H1 (cell line): Measurements from ENCODE around the gene ZNF681. TPM values are rescaled to one million over a fixed set of nuclear protein-coding genes. Genes with fewer than 3 reads are reported as not detected.

ENCODE experiments used
- CTCF ChIA-PET: fragments of 300-600 bp; sonication (Branson Sonifier 250); formaldehyde crosslinking; loops from one replicate; lab custom pipeline; 2021; ENCODE audit not compliant: partially characterized antibody; lab: Charles Lee
- POLR2A ChIA-PET: fragments of 300-600 bp; sonication (Branson Sonifier 250); formaldehyde crosslinking; loops from one replicate; lab custom pipeline; 2021; ENCODE audit warnings: inconsistent platforms; ENCODE audit not compliant: partially characterized antibody; lab: Charles Lee
- DNase-seq, 2 experiments: peaks; one replicate each; pipeline versions ENCODE4 v3.0.0 to v3.0.0-alpha.2; 2010 to 2022; ENCODE audit warnings: low spot score in 2 of 2, low read depth in 1 of 2, mixed read lengths in 1 of 2
- FAIRE-seq: peaks from 2 replicates; lab custom pipeline; 2011; peaks lifted over from hg19 to GRCh38; lab: Jason Lieb, UNC
- H2AFZ ChIP-seq: 2 replicates; pipeline ENCODE4 v1.8.1; 2012; ENCODE audit warnings: low read length, inconsistent platforms
- H2AK5ac ChIP-seq: 2 replicates; pipeline ENCODE4 v1.6.1; 2013; ENCODE audit warnings: low read depth, low read length
- H2BK120ac ChIP-seq: replicated peaks from 2 replicates; pipeline ENCODE3; 2013; ENCODE audit warnings: low read depth, low read length, inconsistent platforms
- H2BK12ac ChIP-seq: 2 replicates; pipeline ENCODE4 v1.6.1; 2013; ENCODE audit warnings: low read depth, low read length
- H2BK15ac ChIP-seq: 2 replicates; pipeline ENCODE4 v1.6.1; 2013; ENCODE audit warnings: low read length
- H2BK20ac ChIP-seq: 2 replicates; pipeline ENCODE4 v1.6.1; 2013; ENCODE audit warnings: low read length
- H2BK5ac ChIP-seq: 2 replicates; pipeline ENCODE4 v1.6.1; 2013; ENCODE audit warnings: low read depth, low read length
- H3K14ac ChIP-seq: 2 replicates; pipeline ENCODE4 v1.6.1; 2013; ENCODE audit warnings: inconsistent platforms; ENCODE audit not compliant: insufficient read length
- H3K18ac ChIP-seq: 2 replicates; pipeline ENCODE4 v1.6.1; 2013; ENCODE audit warnings: low read length; ENCODE audit errors: extremely low read depth
- H3K23ac ChIP-seq: 2 replicates; pipeline ENCODE4 v1.6.1; 2013; ENCODE audit warnings: inconsistent platforms; ENCODE audit not compliant: insufficient read length
- H3K23me2 ChIP-seq: 2 replicates; pipeline ENCODE4 v1.6.1; 2013; ENCODE audit warnings: low read depth, low read length
- H3K27ac ChIP-seq: 2 replicates; pipeline ENCODE4 v1.6.1; 2011; ENCODE audit warnings: low read depth, low read length, inconsistent platforms
- H3K27me3 ChIP-seq, 4 experiments: replicated peaks in 1 of 4; 1 replicate in 1 of 4; 2 replicates in 3 of 4; pipeline versions ENCODE4 v1.6.1 to v1.8.1; 2011 to 2013; ENCODE audit warnings: low read length in 3 of 4, mild to moderate bottlenecking in 3 of 4, inconsistent platforms in 2 of 4, mixed read lengths in 2 of 4, moderate library complexity in 1 of 4; ENCODE audit not compliant: control insufficient read depth in 3 of 4, insufficient read depth in 3 of 4; ENCODE audit errors: extremely low read depth in 1 of 4
- H3K36me3 ChIP-seq, 4 experiments: 2 replicates each; pipeline versions ENCODE4 v1.6.1 to v1.8.1; 2011 to 2013; ENCODE audit warnings: mild to moderate bottlenecking in 4 of 4, low read length in 3 of 4, moderate library complexity in 2 of 4, control low read depth in 1 of 4, inconsistent platforms in 1 of 4; ENCODE audit not compliant: insufficient read depth in 4 of 4, control insufficient read depth in 2 of 4
- H3K4ac ChIP-seq: replicated peaks from 2 replicates; pipeline ENCODE3; 2013; ENCODE audit warnings: low read length, low read depth, mixed read lengths, inconsistent platforms; ENCODE audit not compliant: insufficient read length
- H3K4me1 ChIP-seq, 4 experiments: replicated peaks in 1 of 4; 1 replicate in 1 of 4; 2 replicates in 3 of 4; pipeline versions ENCODE4 v1.6.1 to v1.8.1; 2011 to 2013; ENCODE audit warnings: low read length in 3 of 4, inconsistent platforms in 2 of 4, mixed read lengths in 1 of 4; ENCODE audit not compliant: insufficient read depth in 4 of 4, control insufficient read depth in 3 of 4
- H3K4me2 ChIP-seq, 2 experiments: 2 replicates each; pipeline versions ENCODE4 v1.6.1 to v1.8.1; 2011 to 2013; ENCODE audit warnings: low read depth in 2 of 2, low read length in 2 of 2, control low read depth in 1 of 2, inconsistent platforms in 1 of 2, mild to moderate bottlenecking in 1 of 2; ENCODE audit not compliant: insufficient read depth in 1 of 2
- H3K4me3 ChIP-seq, 4 experiments: fragments of 200-600, 300-600 bp in 1 of 4; sonication (generic), shearing (Covaris generic), sonication (Bioruptor Twin) in 1 of 4; 2 replicates each; pipeline versions ENCODE4 v1.5.1 to v1.8.1; 2011 to 2016; ENCODE audit warnings: low read length in 4 of 4, low read depth in 3 of 4, control low read depth in 2 of 4, inconsistent platforms in 2 of 4, mild to moderate bottlenecking in 2 of 4, mixed read lengths in 1 of 4, moderate library complexity in 1 of 4; ENCODE audit not compliant: insufficient read depth in 2 of 4; ENCODE audit errors: extremely low read depth in 1 of 4
- H3K56ac ChIP-seq: replicated peaks from 2 replicates; pipeline ENCODE3; 2013; ENCODE audit warnings: low read depth, mild to moderate bottlenecking, mixed read lengths, low read length, inconsistent platforms; ENCODE audit not compliant: insufficient read length
- H3K79me1 ChIP-seq: 2 replicates; pipeline ENCODE4 v1.6.1; 2013; ENCODE audit warnings: low read depth, low read length, control low read depth
- H3K79me2 ChIP-seq, 2 experiments: 2 replicates each; pipeline versions ENCODE4 v1.6.1 to v1.8.1; 2012 to 2013; ENCODE audit warnings: low read length in 2 of 2, mild to moderate bottlenecking in 2 of 2, inconsistent platforms in 1 of 2; ENCODE audit not compliant: insufficient read depth in 2 of 2, control insufficient read depth in 1 of 2
- H3K9ac ChIP-seq, 4 experiments: replicated peaks in 1 of 4; 1 replicate in 1 of 4; 2 replicates in 3 of 4; pipeline versions ENCODE4 v1.6.1 to v1.8.1; 2011 to 2013; ENCODE audit warnings: low read depth in 3 of 4, low read length in 3 of 4, control low read depth in 2 of 4, mild to moderate bottlenecking in 2 of 4, moderate library complexity in 2 of 4, inconsistent platforms in 1 of 4; ENCODE audit errors: extremely low read depth in 1 of 4
- H3K9me3 ChIP-seq, 2 experiments: 2 replicates each; pipeline versions ENCODE4 v1.6.1 to v1.8.1; 2012 to 2013; ENCODE audit warnings: mild to moderate bottlenecking in 2 of 2, moderate library complexity in 2 of 2, control low read depth in 1 of 2, inconsistent platforms in 1 of 2, low read depth in 1 of 2, low read length in 1 of 2, mixed read lengths in 1 of 2; ENCODE audit not compliant: insufficient read depth in 2 of 2
- H4K20me1 ChIP-seq, 2 experiments: replicated peaks in 1 of 2; 2 replicates each; pipeline versions ENCODE3 to v1.8.1; 2011 to 2013; ENCODE audit warnings: inconsistent platforms in 2 of 2, low read length in 2 of 2, mild to moderate bottlenecking in 1 of 2; ENCODE audit not compliant: insufficient read depth in 2 of 2, control insufficient read depth in 1 of 2
- H4K5ac ChIP-seq: 2 replicates; pipeline ENCODE4 v1.6.1; 2013; ENCODE audit warnings: low read length, low read depth, mixed read lengths, inconsistent platforms; ENCODE audit not compliant: insufficient read length
- H4K8ac ChIP-seq: 2 replicates; pipeline ENCODE4 v1.8.0; 2013; ENCODE audit warnings: mild to moderate bottlenecking, moderate library complexity, low read length, inconsistent platforms; ENCODE audit not compliant: insufficient read depth; ENCODE audit errors: extremely low read depth
- H4K91ac ChIP-seq: replicated peaks from 2 replicates; pipeline ENCODE3; 2013; ENCODE audit warnings: low read length, mixed read lengths, inconsistent platforms; ENCODE audit not compliant: insufficient read length
- CBX8 ChIP-seq: fragments of 300-800, 300-1000 bp; sonication (generic); IDR thresholded peaks from 2 replicates; pipeline ENCODE4 v1.7.1; 2016; ENCODE audit warnings: low read depth, low read length, borderline replicate concordance
- CTBP2 ChIP-seq: IDR thresholded peaks from 2 replicates; pipeline ENCODE4 v1.7.0; 2011; ENCODE audit warnings: borderline replicate concordance, mild to moderate bottlenecking, moderate library complexity, mixed read lengths, low read length; ENCODE audit not compliant: insufficient read depth, insufficient read length
- FOSL1 ChIP-seq: IDR thresholded peaks from 2 replicates; pipeline ENCODE4 v1.6.1; 2011; ENCODE audit warnings: mild to moderate bottlenecking, low read depth, low read length, moderate library complexity; ENCODE audit not compliant: insufficient read depth
- SIRT6 ChIP-seq: IDR thresholded peaks from one replicate; pipeline ENCODE4 v1.7.1; 2012; ENCODE audit warnings: low read length, inconsistent platforms
- SUZ12 ChIP-seq: fragments of 200-600 bp; sonication (generic); IDR thresholded peaks from 2 replicates; pipeline ENCODE4 v1.6.1; 2012; ENCODE audit warnings: mild to moderate bottlenecking, inconsistent platforms, low read length, moderate library complexity, mixed read lengths
- ZNF274 ChIP-seq: IDR thresholded peaks from 2 replicates; pipeline ENCODE4 v1.7.0; 2012; ENCODE audit warnings: low read length, borderline replicate concordance; ENCODE audit errors: extremely low read depth
- WGBS, 2 experiments: shearing (Covaris generic) in 1 of 2; methylation state at CpG; one replicate each; pipeline versions ENCODE4 v1.1.6 to v1.1.7; 2013 to 2015; ENCODE audit warnings: low lambda C conversion rate in 2 of 2, mixed read lengths in 2 of 2, inconsistent platforms in 1 of 2, low coverage in 1 of 2, missing lambda C conversion rate in 1 of 2; ENCODE audit not compliant: insufficient replicate concordance in 2 of 2, insufficient coverage in 1 of 2, insufficient read length in 1 of 2; ENCODE audit errors: extremely low coverage in 1 of 2, missing lambda C conversion rate in 1 of 2; 5-methylcytosine and 5-hydroxymethylcytosine counted together
- polyA plus RNA-seq, 7 experiments: library from polyadenylated mRNA; depleted of rRNA in 3 of 7; stranded (reverse) in 5 of 7; unstranded in 2 of 7; fragments of >200 nt in 5 of 7; fragments of 200-250 nt in 2 of 7; gene quantifications; 1 replicate in 5 of 7; 2 replicates in 1 of 7; 4 replicates in 1 of 7; pipeline versions ENCODE4 v1.2.1 to v1.2.3, GENCODE V29; 2011 to 2013; ENCODE audit warnings: missing spikeins in 2 of 7, mixed read lengths in 2 of 7
- total RNA-seq: library from RNA; stranded (reverse); fragmentation: NEBNext Ultra II Directional; extraction: Animal tissue kit (Norgen Biotek cat#: 25700); gene quantifications from 2 replicates; pipeline ENCODE4 v1.2.1, GENCODE V29; 2021
- TF ChIP-seq, protein P1 (sequence below): IDR thresholded peaks from 2 replicates; pipeline ENCODE4 v1.6.1; 2012; ENCODE audit warnings: low read length, inconsistent platforms

The ZNF681 gene
- total and polyA plus RNA-seq, 2 of the 8 experiments (the other 6 are each of a cell fraction or from before 2014, with no cell fraction given): 1.1 to 6.8 TPM

DNA sequence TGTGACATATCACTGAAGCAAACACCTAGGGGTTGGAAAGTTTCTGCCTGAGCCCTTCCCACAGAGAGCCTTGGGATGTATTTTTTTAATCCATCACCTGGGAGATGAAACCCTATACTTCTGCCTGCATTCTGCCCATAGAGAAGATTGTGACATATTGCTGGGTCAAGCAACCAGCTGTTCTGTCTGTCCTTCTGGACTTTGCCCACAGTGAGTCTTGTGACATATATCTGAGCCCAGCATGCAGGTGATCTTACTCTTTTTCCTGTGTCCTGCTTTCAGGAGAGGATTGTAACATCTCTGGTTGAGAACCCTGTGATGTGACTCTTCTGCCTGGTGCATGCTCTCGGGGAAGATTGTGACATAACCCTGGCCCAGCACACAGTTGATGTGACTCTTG lies 24.9 kb upstream of the ZNF681 start:
- TF ChIP-seq SIRT6 (no peak), SUZ12 (no peak), FOSL1 (no peak), CBX8 (no peak), CTBP2 (no peak), ZNF274 (no peak)
- TF ChIP-seq, protein P1, sequence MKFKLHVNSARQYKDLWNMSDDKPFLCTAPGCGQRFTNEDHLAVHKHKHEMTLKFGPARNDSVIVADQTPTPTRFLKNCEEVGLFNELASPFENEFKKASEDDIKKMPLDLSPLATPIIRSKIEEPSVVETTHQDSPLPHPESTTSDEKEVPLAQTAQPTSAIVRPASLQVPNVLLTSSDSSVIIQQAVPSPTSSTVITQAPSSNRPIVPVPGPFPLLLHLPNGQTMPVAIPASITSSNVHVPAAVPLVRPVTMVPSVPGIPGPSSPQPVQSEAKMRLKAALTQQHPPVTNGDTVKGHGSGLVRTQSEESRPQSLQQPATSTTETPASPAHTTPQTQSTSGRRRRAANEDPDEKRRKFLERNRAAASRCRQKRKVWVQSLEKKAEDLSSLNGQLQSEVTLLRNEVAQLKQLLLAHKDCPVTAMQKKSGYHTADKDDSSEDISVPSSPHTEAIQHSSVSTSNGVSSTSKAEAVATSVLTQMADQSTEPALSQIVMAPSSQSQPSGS: no peak
- DNase-seq: no peak
- peaks cover 6 to 28% of the 10 kb centered on the region in 2 experiments; a peak in 3 of 4 replicates for H3K79me2 ChIP-seq

More for the DNA sequence above, 24.9 kb upstream of the ZNF681 start:
- H2AFZ ChIP-seq: no peak overlapping the region
- H2BK12ac ChIP-seq: no peak overlapping the region
- H4K20me1 ChIP-seq: peaks cover 4 to 11% of the 10 kb centered on the region in 2 experiments
- H3K27ac ChIP-seq: no peak overlapping the region
- H4K5ac ChIP-seq: no peak overlapping the region
- H3K4me3 ChIP-seq: no peak overlapping the region
- no peak overlapping the region for H3K14ac ChIP-seq
- peaks cover 19 to 59% of the 10 kb centered on the region in 2 experiments; a peak in 2 of 4 replicates for H3K9me3 ChIP-seq
- H2AK5ac ChIP-seq: no peak overlapping the region
- no peak overlapping the region for H3K9ac ChIP-seq
- no peak overlapping the region for H4K8ac ChIP-seq
- POLR2A ChIA-PET: interaction anchor here (1.2 to 2.1 kb wide), 2 partner anchors 11 to 21 kb away, joined by 3 to 7 read pairs; a partner anchor contains a TSS
- no peak overlapping the region for H2BK15ac ChIP-seq
- H3K4me1 ChIP-seq: no peaks in the 10 kb centered on the region
- H4K91ac ChIP-seq: no peak overlapping the region
- CTCF ChIA-PET: no interaction called here
- no peak overlapping the region for H2BK20ac ChIP-seq
- WGBS, 2 experiments: 0% methylated on average over 1 of the region's 1 CpG; no CpG with 5 or more reads in 1 of the 2 experiments
- no peak overlapping the region for H3K23ac ChIP-seq
- FAIRE-seq: no peak
- H2BK5ac ChIP-seq: no peak overlapping the region
- no peak overlapping the region for H2BK120ac ChIP-seq
- H3K56ac ChIP-seq: no peak overlapping the region
- H3K23me2 ChIP-seq: no peaks in the 10 kb centered on the region
- H3K4ac ChIP-seq: no peak overlapping the region
- peaks cover 16% of the 10 kb centered on the region for H3K79me1 ChIP-seq
- H3K4me2 ChIP-seq: no peak overlapping the region
- no peak overlapping the region for H3K18ac ChIP-seq
- peaks cover 4 to 68% (median 19%) of the 10 kb centered on the region in 4 experiments; a peak in 6 of 8 replicates for H3K36me3 ChIP-seq
- no peaks in the 10 kb centered on the region for H3K27me3 ChIP-seq
